ENCODE results near the gene UNC13D.

The UNC13D gene

GRCh38 chr17:75850928-75851692 lies 6.9 kb upstream of the UNC13D start:
- DNase-seq (ENCODE audit: low spot score) = no peak

DNA sequence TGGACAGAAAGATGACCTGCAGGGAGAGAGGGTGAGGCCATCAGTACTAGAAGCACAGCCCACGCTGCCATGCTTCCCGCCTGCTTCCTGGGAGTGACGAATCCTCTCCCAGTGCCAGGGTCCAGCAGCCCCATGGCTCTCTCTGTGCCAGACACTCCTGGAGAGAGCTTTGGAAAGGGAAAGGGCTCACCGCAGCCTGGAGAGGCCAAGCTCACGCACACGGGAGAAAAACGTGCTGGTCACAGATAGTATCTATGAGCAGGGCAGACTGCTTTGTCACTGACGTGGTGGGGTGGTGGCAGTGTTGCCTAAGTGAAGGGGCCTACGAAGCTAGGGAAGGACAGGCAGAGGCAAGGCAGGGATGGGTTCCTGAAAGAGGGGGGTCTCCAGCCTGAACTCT lies 5.5 kb upstream of the UNC13D start:
- DNase-seq (ENCODE audit: low spot score) = peak; percentile 79

GRCh38 chr17:75849279-75849646 lies 5.1 kb upstream of the UNC13D start:
- DNase-seq (ENCODE audit: low spot score) = peak; percentile 75

DNA sequence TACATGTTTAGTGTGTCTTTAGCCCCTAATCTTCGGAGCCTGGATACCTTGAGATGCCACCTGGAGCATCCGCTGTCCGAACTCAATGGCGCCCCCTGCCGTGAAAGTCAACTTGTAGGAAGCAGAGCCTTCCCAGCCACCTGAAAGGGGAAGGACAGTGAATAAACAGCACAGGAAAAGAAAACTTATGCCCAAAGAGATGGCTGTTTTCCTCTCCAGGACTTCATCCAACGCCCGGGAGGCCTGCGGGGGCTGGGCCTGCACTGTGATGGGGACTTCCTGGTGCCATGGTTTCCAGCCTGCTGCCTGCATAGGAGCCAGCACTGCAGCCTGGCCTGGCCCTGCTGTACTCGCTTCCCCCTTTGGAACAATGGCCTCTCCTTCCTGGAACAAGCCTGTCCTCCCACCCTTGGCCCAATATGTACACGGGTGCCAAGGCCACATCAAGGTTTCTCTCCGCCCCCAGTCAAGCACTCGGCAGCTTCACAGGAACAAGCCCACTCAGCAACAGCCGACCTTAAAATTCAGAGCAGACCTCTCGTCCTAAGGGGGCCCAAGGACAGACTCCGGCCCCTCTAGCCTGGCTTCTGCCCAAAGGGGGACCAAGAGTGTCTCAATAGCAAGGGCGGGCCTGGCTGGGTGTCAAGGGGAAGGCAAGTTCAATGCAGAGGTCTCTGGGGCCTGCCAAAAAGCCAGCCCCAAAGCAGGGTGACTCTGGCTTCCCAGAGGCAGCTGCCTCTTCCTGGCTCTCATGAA lies 4.5 kb upstream of the UNC13D start:
- DNase-seq (ENCODE audit: low spot score) = peak; percentile 87

- DNase-seq (ENCODE audit: low spot score) = no peak
Measured at GRCh38 chr17:75847614-75848522, 3.7 kb upstream of the UNC13D start.

- DNase-seq (ENCODE audit: low spot score) = no peak
Measured at GRCh38 chr17:75846692-75847613, 2.7 kb upstream of the UNC13D start.

GRCh38 chr17:75845933-75846691 lies 1.9 kb upstream of the UNC13D start:
- no peak for DNase-seq (ENCODE audit: low spot score)

DNA sequence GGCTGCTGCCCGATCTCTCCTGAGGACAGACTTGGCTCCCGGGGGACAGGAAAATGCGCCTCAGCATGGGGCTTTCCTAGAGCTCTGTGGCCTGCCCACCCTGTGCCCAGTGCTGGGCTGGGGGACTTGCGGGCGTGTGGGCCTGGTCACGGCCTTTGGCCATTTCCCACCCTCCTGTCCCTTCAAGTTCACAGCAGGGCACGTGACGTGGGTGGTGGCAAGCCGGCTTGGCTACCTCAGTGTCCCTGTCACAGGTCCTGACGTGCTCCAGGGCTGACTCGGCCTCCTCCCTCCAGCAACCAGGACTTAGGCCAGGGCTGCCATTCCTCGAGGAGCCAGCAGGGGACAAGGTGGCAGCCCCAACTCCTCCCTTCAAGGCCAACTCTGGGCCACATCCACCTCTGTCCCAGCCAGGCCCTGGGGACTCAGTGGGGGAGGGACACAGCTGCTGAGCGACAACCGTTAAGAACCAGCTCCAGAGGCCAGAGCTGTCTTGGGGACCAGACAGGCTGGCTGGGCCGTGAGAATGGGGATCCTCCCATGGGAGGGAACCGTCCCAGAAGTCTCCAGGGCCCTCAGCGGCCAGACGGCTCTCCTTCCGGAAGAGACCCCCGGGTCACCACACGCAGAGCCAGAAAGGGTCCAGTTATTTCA lies 981 bp upstream of the UNC13D start:
- peak; percentile 92 for DNase-seq (ENCODE audit: low spot score)

DNA sequence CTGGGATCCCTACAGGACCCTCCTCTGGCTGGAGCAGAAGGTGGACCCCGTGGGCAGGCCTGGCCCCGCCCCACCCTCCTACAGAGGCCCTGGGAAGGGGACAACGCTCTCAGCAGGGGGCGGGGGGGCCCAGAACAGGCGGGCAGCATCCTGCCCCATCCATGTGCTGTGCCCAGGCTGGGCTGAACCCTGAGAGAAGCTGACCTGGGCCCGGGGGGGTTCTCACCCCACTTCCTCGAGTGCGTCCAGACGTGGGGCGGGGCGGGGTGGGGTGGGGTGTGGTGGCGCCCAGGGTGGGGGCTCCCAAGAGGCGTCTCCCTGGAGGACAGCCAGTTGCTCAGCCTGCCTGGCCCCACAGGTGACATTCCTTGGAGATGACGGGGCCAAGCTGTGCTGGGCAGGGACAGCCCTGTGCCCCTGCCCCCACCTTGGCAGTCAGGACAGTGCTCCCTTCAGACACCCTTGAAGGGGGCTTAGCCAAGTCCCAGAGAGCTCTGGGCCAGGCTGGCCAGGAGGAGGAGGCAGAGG lies 390 bp upstream of the UNC13D start:
- DNase-seq (ENCODE audit: low spot score) = peak; percentile 80

GRCh38 chr17:75842963-75843576 lies 1.1 kb downstream of the UNC13D start:
- no peak for DNase-seq (ENCODE audit: low spot score)

GRCh38 chr17:75842411-75842810 lies 1.8 kb downstream of the UNC13D start:
- no peak for DNase-seq (ENCODE audit: low spot score)

DNA sequence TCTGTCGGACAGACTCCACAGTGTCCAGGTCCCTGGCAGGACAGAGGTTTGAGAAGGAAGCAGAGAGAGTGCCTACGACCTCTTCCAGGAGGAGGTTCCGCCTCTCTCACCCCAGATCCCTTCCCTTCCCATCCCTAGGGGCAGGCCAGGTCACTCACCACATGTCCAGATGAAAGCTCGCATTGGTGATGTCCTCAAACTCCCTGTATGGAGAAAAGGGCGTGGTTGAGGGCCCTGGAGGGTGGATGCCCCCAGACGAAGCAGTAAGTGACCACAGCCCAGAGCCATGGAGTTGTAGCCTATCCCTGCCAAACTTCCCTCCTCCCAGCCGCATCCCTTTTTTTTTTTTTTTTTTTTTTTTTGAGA lies 3.4 kb downstream of the UNC13D start:
- no peak for DNase-seq (ENCODE audit: low spot score)

DNA sequence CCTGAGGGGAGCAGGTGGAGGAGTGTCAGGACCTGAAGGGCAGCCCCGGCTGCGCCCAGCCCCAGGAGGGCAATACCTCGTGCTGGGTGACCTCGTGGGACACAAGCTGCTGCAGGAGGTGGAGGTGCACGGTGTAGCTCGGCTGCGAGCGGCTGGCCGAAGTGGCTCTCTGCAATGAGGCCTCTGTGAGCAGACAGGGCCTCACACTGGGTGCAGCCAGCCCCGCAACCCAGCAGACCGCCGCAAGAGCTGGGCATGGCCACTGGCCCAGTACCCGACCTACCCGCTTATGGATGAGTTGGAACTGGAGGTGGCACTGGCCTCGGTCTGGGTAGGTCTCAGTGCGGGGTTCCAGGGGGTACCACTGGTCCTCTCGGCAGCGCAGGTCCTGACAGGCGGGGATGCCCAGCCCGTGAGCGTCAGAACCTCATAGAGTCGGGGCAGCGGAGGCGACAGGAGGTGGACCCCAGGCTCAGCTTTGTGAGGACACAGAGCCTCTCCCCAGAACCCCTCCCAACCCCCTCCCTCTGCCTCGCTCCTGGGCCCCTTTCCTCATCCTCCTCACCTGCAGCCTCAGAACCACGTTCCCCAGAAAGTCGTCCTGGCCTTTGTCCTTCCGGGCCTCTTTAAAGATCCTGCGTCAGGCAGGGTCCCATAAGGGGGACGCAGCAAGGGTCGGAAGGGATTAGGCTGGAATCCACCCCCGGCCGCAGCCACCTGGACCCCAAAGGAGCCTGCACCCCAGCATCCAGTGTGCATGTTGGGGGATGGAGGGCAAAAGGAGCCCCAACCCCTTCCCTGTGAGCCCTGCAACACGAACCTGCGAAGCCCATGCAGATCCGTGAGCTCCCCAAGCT lies 4.0 kb downstream of the UNC13D start:
- DNase-seq (ENCODE audit: low spot score) = no peak

- no peak for DNase-seq (ENCODE audit: low spot score)
Measured at GRCh38 chr17:75838410-75838809, 5.8 kb downstream of the UNC13D start.

GRCh38 chr17:75837899-75838298 lies 6.3 kb downstream of the UNC13D start:
- no peak for DNase-seq (ENCODE audit: low spot score)

DNA sequence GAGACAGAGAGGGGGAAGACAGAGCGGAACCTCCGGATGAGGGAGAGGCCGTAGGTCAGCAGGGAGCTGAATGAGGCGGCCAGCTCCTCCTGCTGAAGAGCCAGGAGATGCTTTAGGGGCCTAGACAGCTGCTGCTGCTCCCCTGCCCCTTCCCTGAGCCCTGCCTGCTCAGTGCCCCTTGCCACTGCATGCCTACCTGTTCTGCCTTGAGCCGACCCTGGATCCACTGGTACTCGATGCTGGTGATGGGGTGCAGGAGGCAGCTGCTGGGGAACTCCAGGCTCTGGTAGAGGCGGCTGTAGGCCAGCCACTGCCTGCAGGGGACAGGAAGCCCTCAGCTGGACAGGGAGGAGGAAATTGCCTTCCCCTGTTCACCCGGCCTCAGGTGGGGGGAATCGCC lies 7.6 kb downstream of the UNC13D start:
- no peak for DNase-seq (ENCODE audit: low spot score)

- DNase-seq (ENCODE audit: low spot score) = no peak
Measured at GRCh38 chr17:75835654-75835987, 8.6 kb downstream of the UNC13D start.

DNA sequence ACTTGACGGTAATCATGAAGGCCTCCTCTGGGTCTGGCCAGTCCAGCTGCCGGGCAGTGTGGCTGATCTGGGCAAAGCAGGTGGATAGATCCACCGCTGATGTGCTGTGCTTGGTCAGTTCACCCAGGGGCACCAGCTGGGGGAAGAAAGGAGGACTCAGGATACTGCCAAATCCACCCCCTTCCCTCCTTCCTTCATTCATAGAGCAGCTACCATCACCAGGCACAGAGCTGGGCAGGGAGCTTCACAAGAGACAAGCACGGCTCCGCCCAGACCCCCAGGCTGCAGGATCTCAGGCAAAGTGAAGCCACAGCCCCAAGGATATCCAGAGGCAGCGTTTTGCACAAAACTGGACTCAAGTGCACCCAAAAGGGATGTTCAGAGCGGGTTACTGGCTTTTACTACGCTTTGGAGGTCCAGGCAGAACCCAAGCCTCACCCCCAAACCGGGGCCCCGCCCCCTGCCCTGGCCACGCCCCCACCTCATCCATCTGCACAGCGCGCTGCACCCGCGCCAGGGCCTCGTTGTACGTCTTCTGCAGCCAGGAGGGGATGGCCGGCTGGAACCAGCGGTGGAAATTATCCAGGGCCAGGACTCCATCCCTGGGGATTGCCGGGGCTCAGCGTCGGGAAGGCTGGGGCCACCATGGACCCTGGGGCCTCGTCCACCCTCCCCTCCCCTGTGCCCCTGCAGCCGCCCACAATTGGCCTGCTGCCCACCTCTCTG lies 9.1 kb downstream of the UNC13D start:
- no peak for DNase-seq (ENCODE audit: low spot score)

All from hematopoietic multipotent progenitor cell treated with erythropoietin and hydrocortisone succinate and interleukin-3 and kit ligand, for 17 days (in vitro differentiated cells).